Aorta (tissue), 5 donors: ENCODE results near the gene AGAP1. TPM values are rescaled to one million over a fixed set of nuclear protein-coding genes. Genes with fewer than 3 reads are reported as not detected.
A peak's percentile ranks its signal among the peaks of the same experiment; 100 is the strongest.
"Not testable (repeated sequence)": the region's sequence is repeated elsewhere in the genome, so short reads cannot be mapped to it uniquely, and the experiment has no call there.

Experiments
- ATAC-seq: fragments of 200-7000 bp; cut with Tn5 transposase; one replicate; pipeline ENCODE4 v1.9.1; 2022; ENCODE audit warnings: moderate library complexity; ENCODE audit not compliant: low FRiP score
- DNase-seq, 2 donors: peaks; one replicate each; pipeline ENCODE4 v3.0.0-alpha.2; 2020
- H3K27ac ChIP-seq, 2 donors: one replicate each; pipeline ENCODE4 v1.5.1; 2013; ENCODE audit warnings: low read length in 2 of 2, mild to moderate bottlenecking in 2 of 2, moderate library complexity in 2 of 2, control low read depth in 1 of 2, inconsistent platforms in 1 of 2, low read depth in 1 of 2
- H3K27me3 ChIP-seq, 2 donors: one replicate each; pipeline ENCODE4 v1.6.1; 2013; ENCODE audit warnings: control low read depth in 1 of 2, low read length in 1 of 2, mild to moderate bottlenecking in 1 of 2, moderate library complexity in 1 of 2; ENCODE audit not compliant: insufficient read depth in 2 of 2, control insufficient read depth in 1 of 2
- H3K36me3 ChIP-seq, 2 donors: one replicate each; pipeline ENCODE4 v1.6.1; 2013; ENCODE audit warnings: control low read depth in 1 of 2, low read length in 1 of 2, mild to moderate bottlenecking in 1 of 2; ENCODE audit not compliant: insufficient read depth in 2 of 2, control insufficient read depth in 1 of 2
- H3K4me1 ChIP-seq, 2 donors: one replicate each; pipeline ENCODE4 v1.6.1; 2013; ENCODE audit warnings: low read length in 2 of 2, control low read depth in 1 of 2, mild to moderate bottlenecking in 1 of 2, moderate library complexity in 1 of 2; ENCODE audit not compliant: insufficient read depth in 2 of 2, control insufficient read depth in 1 of 2
- H3K4me3 ChIP-seq, 2 donors: one replicate each; pipeline ENCODE4 v1.5.1; 2013; ENCODE audit warnings: low read length in 2 of 2, control low read depth in 1 of 2, mild to moderate bottlenecking in 1 of 2
- H3K9me3 ChIP-seq: one replicate; pipeline ENCODE4 v1.6.1; 2013; ENCODE audit warnings: mild to moderate bottlenecking, low read length; ENCODE audit not compliant: control insufficient read depth
- WGBS, 2 donors: extraction: QIAGEN DNeasy Blood & Tissue Kit; methylation state at CpG; one replicate each; pipeline ENCODE4 v1.1.7; 2013; 5-methylcytosine and 5-hydroxymethylcytosine counted together
- intact Hi-C, 2 donors: fragments of 100-400 bp; cut with DNase I; formaldehyde crosslinking; loops; one replicate each; pipeline versions ENCODE4 v1.14.2 to v1.15.0; 2022
- polyA plus RNA-seq, 2 donors: library from polyadenylated mRNA; stranded (reverse); fragments of 200-250 nt; gene quantifications; one replicate each; pipeline ENCODE4 v1.2.3, GENCODE V29; 2013
- total RNA-seq, 2 donors: library from RNA; stranded (reverse); fragmentation: NEBNext Ultra II Directional; extraction: Animal tissue kit (Norgen Biotek cat#: 25700); gene quantifications; one replicate each; pipeline ENCODE4 v1.2.1, GENCODE V29; 2021
- donor health status: healthy with polysubstance abuse.
- donor health status: Bipolar disorder and iron deficiency.
- donor health status: DM: no; HTN: no; CAD: no.
- donor health status: DM: no; HTN: no; CAD: no.
- donor health status: DM: yes; HTN: yes; CAD: no.

Gene AGAP1
- total and polyA plus RNA-seq, 4 donors, result 3.0 to 32.7 (median 12.7) TPM

DNA sequence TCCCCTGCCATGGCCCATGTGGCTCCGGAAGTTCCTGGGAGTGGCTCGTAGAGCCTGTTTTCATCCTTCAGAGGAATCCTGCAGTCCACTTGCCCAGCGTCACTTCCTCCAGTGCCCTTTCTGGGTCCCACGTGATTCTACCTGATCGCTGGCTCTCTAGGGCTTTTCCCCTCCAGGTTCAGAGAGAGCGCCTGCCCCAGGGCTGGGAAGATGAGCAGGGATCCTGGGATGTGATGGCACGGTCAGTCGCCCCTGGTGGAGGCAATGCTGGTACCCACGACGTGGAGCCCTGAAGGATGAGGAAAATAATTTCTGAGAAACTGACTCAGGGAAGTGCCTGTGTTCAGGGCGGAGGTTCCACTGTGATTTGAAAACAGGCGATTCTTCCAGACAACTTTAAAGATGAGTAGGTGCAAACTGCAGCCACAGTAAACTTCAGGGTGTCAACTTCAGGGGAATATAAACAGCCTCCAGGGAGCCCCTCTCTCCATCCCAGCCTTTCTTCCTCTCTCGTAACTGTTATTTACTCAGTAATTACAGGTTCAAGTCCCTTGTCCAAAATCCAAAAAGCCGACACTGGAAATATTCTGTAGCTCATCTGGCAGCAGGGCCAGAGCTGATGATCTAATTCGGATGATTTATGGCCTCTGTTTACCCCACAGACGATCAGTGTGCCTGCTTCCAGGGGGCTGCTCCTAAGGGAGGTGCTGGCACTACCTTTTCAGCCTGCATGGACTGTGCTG is 105.9 kb downstream of the AGAP1 start:
- no peak for ATAC-seq
- intact Hi-C loops, result loop anchor here (5.0 to 10.0 kb wide), 3 partner anchors 68 to 165 kb away; no protein-coding TSS in a partner anchor
- Histone ChIP-seq H3K27me3 (no peaks in the 10 kb centered on the region), H3K36me3 (no peaks in the 10 kb centered on the region), H3K4me1 (no peaks in the 10 kb centered on the region), H3K9me3 (no peaks in the 10 kb centered on the region), H3K27ac (no peak overlapping the region), H3K4me3 (no peak overlapping the region)
- DNase-seq, result no peak
- 85 to 86% methylated on average over 16 of the region's 16 CpGs for WGBS, 2 donors

DNA sequence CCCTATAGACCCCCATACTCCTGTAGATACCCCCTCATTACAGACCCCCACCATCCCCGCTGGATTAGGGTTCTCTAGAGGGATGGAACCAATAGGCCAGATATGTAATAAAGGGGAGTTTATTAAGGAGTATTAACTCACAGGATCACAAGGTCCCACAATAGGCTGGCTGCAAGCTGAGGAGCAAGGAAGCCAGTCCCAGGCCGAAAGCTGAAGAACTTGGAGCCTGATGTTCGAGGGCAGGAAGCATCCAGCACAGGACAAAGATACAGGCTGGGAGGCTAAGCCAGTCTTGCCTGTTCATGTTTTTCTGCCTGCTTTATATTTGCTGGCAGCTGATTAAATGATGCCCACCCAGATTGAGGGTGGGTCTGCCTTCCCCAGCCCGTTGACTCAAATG is 106.6 kb downstream of the AGAP1 start:
- 90 to 93% methylated on average over 4 of the region's 4 CpGs for WGBS, 2 donors
- Histone ChIP-seq H3K4me1 (no peaks in the 10 kb centered on the region), H3K9me3 (no peaks in the 10 kb centered on the region), H3K36me3 (no peaks in the 10 kb centered on the region), H3K27me3 (no peaks in the 10 kb centered on the region), H3K4me3 (no peak overlapping the region), H3K27ac (no peak overlapping the region)
- DNase-seq, result no peak
- no peak for ATAC-seq
- intact Hi-C loops, result loop anchor here in 1 of 2 donors (5.0 kb wide), 1 partner anchor 67 kb away; no protein-coding TSS in a partner anchor

GRCh38 chr2:235600926-235601325 is 107.1 kb downstream of the AGAP1 start:
- Histone ChIP-seq H3K36me3 (no peaks in the 10 kb centered on the region), H3K27ac (no peak overlapping the region), H3K4me1 (no peaks in the 10 kb centered on the region), H3K9me3 (no peaks in the 10 kb centered on the region), H3K27me3 (no peaks in the 10 kb centered on the region), H3K4me3 (no peak overlapping the region)
- 89 to 91% methylated on average over 5 of the region's 5 CpGs for WGBS, 2 donors
- no peak for DNase-seq
- no peak for ATAC-seq
- intact Hi-C loops, result loop anchor here in 1 of 2 donors (5.0 kb wide), 1 partner anchor 66 kb away; no protein-coding TSS in a partner anchor

DNA sequence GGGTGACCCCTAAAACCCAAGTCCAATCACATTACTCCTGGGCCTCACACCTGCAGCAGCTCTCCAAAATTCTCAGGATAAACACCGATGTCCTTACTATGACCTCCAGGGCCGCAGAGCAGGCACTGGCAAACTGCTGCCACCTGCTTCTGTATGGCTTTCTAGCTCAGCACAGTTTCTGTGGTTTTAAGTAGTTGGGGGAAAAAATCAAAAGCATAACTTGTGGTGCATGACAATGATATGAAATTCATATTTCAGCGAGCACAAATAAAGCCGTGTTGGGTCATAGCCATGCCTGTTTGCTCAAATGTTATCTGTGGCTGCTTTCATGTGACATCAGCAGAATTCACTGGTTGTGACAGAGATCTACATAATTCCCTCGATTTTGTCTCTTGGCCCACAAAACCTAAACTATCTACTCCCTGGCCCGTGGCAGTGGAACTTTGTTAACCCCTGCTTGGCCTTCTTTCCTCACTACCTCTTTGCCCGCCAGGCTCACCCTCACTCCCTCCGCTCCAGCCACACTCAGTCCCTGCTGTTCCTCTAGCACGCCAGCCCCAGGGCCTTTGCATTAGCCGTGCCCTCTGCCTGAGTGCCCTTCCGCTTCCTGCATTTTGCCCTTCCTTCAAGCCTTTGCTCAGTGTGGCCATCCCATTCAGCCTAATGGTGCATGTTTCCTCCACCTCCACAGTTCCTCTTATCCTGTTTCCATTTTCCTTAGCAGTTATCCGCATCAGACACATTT is 108.3 kb downstream of the AGAP1 start:
- Histone ChIP-seq H3K27ac (no peak overlapping the region), H3K4me3 (no peak overlapping the region), H3K27me3 (no peaks in the 10 kb centered on the region), H3K9me3 (no peaks in the 10 kb centered on the region), H3K4me1 (no peaks in the 10 kb centered on the region), H3K36me3 (no peaks in the 10 kb centered on the region)
- DNase-seq (peak in 1 of 2 donors; percentile 19), ATAC-seq (no peak)
- intact Hi-C loops, result loop anchor here in 1 of 2 donors (5.0 kb wide), 1 partner anchor 65 kb away; no protein-coding TSS in a partner anchor
- WGBS, 2 donors, result 85 to 87% methylated on average over 12 of the region's 12 CpGs

DNA sequence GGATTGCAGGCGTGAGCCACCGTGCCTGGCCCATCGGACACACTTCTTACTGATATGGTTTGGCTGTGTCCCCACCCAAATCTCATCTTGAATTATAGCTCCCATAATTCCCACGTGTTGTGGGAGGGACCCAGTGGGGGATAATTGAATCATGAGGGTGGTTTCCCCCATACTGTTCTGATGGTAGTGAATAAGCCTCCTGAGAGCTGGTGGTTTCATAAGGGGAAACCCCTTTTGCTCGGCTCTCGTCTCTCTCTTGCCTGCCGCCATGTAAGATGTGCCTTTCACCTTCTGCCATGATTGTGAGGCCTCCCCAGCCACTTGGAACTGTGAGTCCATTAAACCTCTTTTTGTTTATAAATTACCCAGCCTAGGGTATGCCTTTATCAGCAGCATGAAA is 109.1 kb downstream of the AGAP1 start:
- not testable (repeated sequence) for H3K27ac ChIP-seq, H3K9me3 ChIP-seq, H3K27me3 ChIP-seq, DNase-seq, H3K4me1 ChIP-seq, H3K36me3 ChIP-seq, H3K4me3 ChIP-seq, ATAC-seq
- WGBS, 2 donors, result 90 to 96% methylated on average over 7 of the region's 7 CpGs
- intact Hi-C loops, result loop anchor here in 1 of 2 donors (5.0 kb wide), 1 partner anchor 64 kb away; no protein-coding TSS in a partner anchor

- WGBS, 2 donors, result 84 to 87% methylated on average over 8 of the region's 8 CpGs
- Histone ChIP-seq H3K9me3 (no peaks in the 10 kb centered on the region), H3K4me3 (no peak overlapping the region), H3K4me1 (no peaks in the 10 kb centered on the region), H3K36me3 (no peaks in the 10 kb centered on the region), H3K27me3 (no peaks in the 10 kb centered on the region), H3K27ac (no peak overlapping the region)
- intact Hi-C loops, result loop anchor here in 1 of 2 donors (5.0 kb wide), 1 partner anchor 64 kb away; no protein-coding TSS in a partner anchor
- DNase-seq (no peak), ATAC-seq (no peak)
Observed at GRCh38 chr2:235603659-235604058, 109.8 kb downstream of the AGAP1 start.

GRCh38 chr2:235605312-235606003 is 111.6 kb downstream of the AGAP1 start:
- intact Hi-C loops, result no loop called here
- H3K4me3 ChIP-seq, result no peak overlapping the region
- ATAC-seq (peak; percentile 84), DNase-seq (peak; percentile 84 to 89)
- H3K9me3 ChIP-seq, result no peaks in the 10 kb centered on the region
- H3K27me3 ChIP-seq, result no peaks in the 10 kb centered on the region
- H3K4me1 ChIP-seq, result no peaks in the 10 kb centered on the region
- no peak overlapping the region for H3K27ac ChIP-seq
- H3K36me3 ChIP-seq, result no peaks in the 10 kb centered on the region
- 45 to 48% methylated on average over 22 of the region's 22 CpGs for WGBS, 2 donors

- Histone ChIP-seq H3K4me3 (no peak overlapping the region), H3K9me3 (no peaks in the 10 kb centered on the region), H3K4me1 (no peaks in the 10 kb centered on the region), H3K36me3 (no peaks in the 10 kb centered on the region), H3K27ac (no peak overlapping the region), H3K27me3 (no peaks in the 10 kb centered on the region)
- WGBS, 2 donors, result 56 to 58% methylated on average over 10 of the region's 10 CpGs
- intact Hi-C loops, result no loop called here
- DNase-seq, result peak in 1 of 2 donors; percentile 26
- ATAC-seq, result no peak
Observed at GRCh38 chr2:235606004-235606715, 112.3 kb downstream of the AGAP1 start.
